Lung (tissue), 12 donors: ENCODE measurements around the gene ACOT13. TPM values are rescaled to one million over a fixed set of nuclear protein-coding genes. Genes with fewer than 3 reads are reported as not detected.
"Not testable (repeated sequence)": the region's sequence is repeated elsewhere in the genome, so short reads cannot be mapped to it uniquely, and the experiment has no call there.

ENCODE experiments used
- ATAC-seq: fragments of 200-7000 bp; cut with Tn5 transposase; one replicate; pipeline ENCODE4 v1.9.1; 2020; ENCODE audit warnings: moderate number of reproducible peaks; ENCODE audit not compliant: insufficient read depth, low FRiP score
- DNase-seq, 3 donors: peaks; one replicate each; pipeline ENCODE4 v3.0.0-alpha.2; 2013 to 2017
- H3K27ac ChIP-seq, 2 donors: one replicate each; pipeline ENCODE4 v1.5.1; 2013; ENCODE audit warnings: mild to moderate bottlenecking in 2 of 2, moderate library complexity in 2 of 2, control low read depth in 1 of 2, inconsistent platforms in 1 of 2, low read depth in 1 of 2, low read length in 1 of 2
- H3K27me3 ChIP-seq, 3 donors: one replicate each; pipeline ENCODE4 v1.5.1; 2013; ENCODE audit warnings: low read length in 2 of 3; ENCODE audit not compliant: control insufficient read depth in 3 of 3, insufficient read depth in 3 of 3
- H3K36me3 ChIP-seq, 4 donors: one replicate each; pipeline ENCODE4 v1.5.1; 2013; ENCODE audit warnings: low read length in 4 of 4, mild to moderate bottlenecking in 1 of 4, moderate library complexity in 1 of 4; ENCODE audit not compliant: control insufficient read depth in 4 of 4, insufficient read depth in 4 of 4
- H3K4me1 ChIP-seq, 5 donors: one replicate each; pipeline ENCODE4 v1.5.1; 2013; ENCODE audit warnings: low read length in 5 of 5, mild to moderate bottlenecking in 2 of 5, moderate library complexity in 1 of 5; ENCODE audit not compliant: control insufficient read depth in 5 of 5, insufficient read depth in 5 of 5
- H3K4me3 ChIP-seq: one replicate; pipeline ENCODE4 v1.5.1; 2013; ENCODE audit warnings: mild to moderate bottlenecking, control low read depth, moderate library complexity
- H3K9ac ChIP-seq, 2 donors: one replicate each; pipeline ENCODE4 v1.5.1; 2013; ENCODE audit warnings: low read length in 2 of 2, control low read depth in 1 of 2; ENCODE audit not compliant: insufficient read depth in 1 of 2
- H3K9me3 ChIP-seq, 4 donors: one replicate each; pipeline ENCODE4 v1.5.1; 2013; ENCODE audit warnings: low read length in 3 of 4, mild to moderate bottlenecking in 1 of 4, moderate library complexity in 1 of 4; ENCODE audit not compliant: control insufficient read depth in 4 of 4, insufficient read depth in 3 of 4
- WGBS, 2 donors: extraction: QIAGEN DNeasy Blood & Tissue Kit; methylation state at CpG; one replicate each; pipeline ENCODE4 v1.1.7; 2013; 5-methylcytosine and 5-hydroxymethylcytosine counted together
- polyA plus RNA-seq, 2 donors: library from polyadenylated mRNA; stranded (reverse); fragments of 200-250 nt; gene quantifications; one replicate each; pipeline ENCODE4 v1.2.1, GENCODE V29; 2013
- total RNA-seq, 2 donors: library from RNA; depleted of rRNA in 1 of 2; stranded (reverse); fragments of >200 nt in 1 of 2; gene quantifications; one replicate each; pipeline ENCODE4 v1.2.1, GENCODE V29; 2014 to 2021
- TF ChIP-seq, protein P1 (sequence below): IDR thresholded peaks from 2 replicates; pipeline ENCODE4 v1.5.1; 2012; ENCODE audit warnings: mild to moderate bottlenecking; ENCODE audit errors: control extremely low read depth, extremely low read depth
- donor health status: control.
- donor health status: control.
- donor health status: Bipolar disorder and iron deficiency.
- donor health status: healthy.
- donor health status: DM: yes; HTN: yes; CAD: no.

ACOT13 gene
- total and polyA plus RNA-seq, 4 donors, result 4.7 to 59.3 (median 14.3) TPM

DNA sequence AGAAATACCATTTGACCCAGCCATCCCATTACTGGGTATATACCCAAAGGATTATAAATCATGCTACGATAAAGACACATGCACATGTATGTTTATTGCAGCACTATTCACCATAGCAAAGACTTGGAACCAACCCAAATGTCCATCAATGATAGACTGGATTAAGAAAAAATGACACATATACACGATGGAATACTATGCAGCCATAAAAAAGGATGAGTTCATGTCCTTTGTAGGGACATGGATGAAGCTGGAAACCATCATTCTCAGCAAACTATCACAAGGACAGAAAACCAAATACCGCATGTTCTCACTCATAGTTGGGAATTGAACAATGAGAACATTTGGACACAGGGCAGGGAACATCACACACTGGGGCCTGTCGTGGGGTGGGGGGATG, 4.2 kb downstream of the ACOT13 start:
- not testable (repeated sequence) for H3K4me3 ChIP-seq, H3K9ac ChIP-seq, DNase-seq, H3K27me3 ChIP-seq, H3K36me3 ChIP-seq, ATAC-seq, H3K27ac ChIP-seq, H3K4me1 ChIP-seq
- peaks cover 0 to 10% (median 0%) of the 10 kb centered on the region in 4 donors for H3K9me3 ChIP-seq
- WGBS, 2 donors, result 94 to 97% methylated on average over 4 of the region's 4 CpGs

DNA sequence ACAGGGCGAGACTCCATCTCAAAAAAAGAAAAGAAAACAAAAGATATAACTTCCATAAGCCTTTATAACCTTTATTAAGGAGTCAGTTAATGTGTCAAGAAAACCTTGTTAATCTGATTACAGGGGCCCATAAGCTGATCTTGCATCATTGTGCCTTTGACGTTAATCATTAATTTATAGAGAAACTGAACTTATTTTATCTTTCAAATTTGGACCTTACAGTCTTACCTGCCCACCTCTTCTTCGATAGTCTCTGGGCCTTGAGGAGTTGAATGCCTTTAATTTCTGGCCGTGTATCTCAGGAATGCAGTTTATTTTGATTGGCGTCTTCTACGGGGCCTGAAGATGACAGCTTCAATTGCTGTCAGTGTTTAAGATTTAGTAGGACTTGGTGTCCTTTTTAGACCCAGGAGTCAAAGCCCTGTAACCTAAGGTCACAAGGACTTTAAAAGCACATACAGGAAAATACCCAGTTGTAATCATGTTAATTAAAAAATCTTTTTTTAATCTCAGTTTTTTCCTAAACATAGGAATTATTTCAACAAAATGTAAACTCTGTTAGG, 5.8 kb downstream of the ACOT13 start:
- peaks cover 0 to 10% (median 0%) of the 10 kb centered on the region in 4 donors for H3K9me3 ChIP-seq
- 93 to 94% methylated on average over 6 of the region's 6 CpGs for WGBS, 2 donors
- peaks cover 0 to 5% (median 3%) of the 10 kb centered on the region in 5 donors for H3K4me1 ChIP-seq
- TF ChIP-seq, protein P1, sequence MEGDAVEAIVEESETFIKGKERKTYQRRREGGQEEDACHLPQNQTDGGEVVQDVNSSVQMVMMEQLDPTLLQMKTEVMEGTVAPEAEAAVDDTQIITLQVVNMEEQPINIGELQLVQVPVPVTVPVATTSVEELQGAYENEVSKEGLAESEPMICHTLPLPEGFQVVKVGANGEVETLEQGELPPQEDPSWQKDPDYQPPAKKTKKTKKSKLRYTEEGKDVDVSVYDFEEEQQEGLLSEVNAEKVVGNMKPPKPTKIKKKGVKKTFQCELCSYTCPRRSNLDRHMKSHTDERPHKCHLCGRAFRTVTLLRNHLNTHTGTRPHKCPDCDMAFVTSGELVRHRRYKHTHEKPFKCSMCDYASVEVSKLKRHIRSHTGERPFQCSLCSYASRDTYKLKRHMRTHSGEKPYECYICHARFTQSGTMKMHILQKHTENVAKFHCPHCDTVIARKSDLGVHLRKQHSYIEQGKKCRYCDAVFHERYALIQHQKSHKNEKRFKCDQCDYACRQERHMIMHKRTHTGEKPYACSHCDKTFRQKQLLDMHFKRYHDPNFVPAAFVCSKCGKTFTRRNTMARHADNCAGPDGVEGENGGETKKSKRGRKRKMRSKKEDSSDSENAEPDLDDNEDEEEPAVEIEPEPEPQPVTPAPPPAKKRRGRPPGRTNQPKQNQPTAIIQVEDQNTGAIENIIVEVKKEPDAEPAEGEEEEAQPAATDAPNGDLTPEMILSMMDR, result no peak
- H3K9ac ChIP-seq, result no peak overlapping the region
- no peaks in the 10 kb centered on the region for H3K27me3 ChIP-seq
- ATAC-seq (no peak), DNase-seq (no peak)
- H3K36me3 ChIP-seq, result peaks cover 0 to 2% (median 0%) of the 10 kb centered on the region in 4 donors
- H3K27ac ChIP-seq, result no peak overlapping the region
- no peak overlapping the region for H3K4me3 ChIP-seq

DNA sequence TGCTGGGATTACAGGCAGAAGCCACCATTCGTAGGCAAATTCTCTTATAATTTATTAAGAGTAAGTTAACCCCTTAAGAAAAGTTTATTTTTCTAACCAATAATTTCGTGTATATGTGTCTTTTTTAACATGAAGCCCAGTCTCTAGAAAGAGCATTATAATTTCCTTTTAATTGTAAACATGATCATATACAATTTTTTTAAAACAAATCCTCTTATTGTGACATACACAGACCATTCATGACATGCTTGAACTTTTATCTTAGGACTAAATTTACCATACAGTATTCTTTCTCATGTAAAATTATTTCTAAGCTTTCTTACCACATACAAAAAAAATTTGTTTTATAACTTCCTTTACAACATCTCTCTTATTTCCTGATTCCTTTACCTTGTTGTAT, 6.7 kb downstream of the ACOT13 start:
- H3K9me3 ChIP-seq, result peaks cover 0 to 10% (median 0%) of the 10 kb centered on the region in 4 donors
- H3K27ac ChIP-seq, result no peak overlapping the region
- ATAC-seq (no peak), DNase-seq (no peak)
- H3K9ac ChIP-seq, result no peak overlapping the region
- 83 to 91% methylated on average over 2 of the region's 2 CpGs for WGBS, 2 donors
- TF ChIP-seq, protein P1, result no peak
- H3K4me1 ChIP-seq, result no peaks in the 10 kb centered on the region
- no peak overlapping the region for H3K4me3 ChIP-seq
- peaks cover 0 to 2% (median 0%) of the 10 kb centered on the region in 4 donors for H3K36me3 ChIP-seq
- no peaks in the 10 kb centered on the region for H3K27me3 ChIP-seq

DNA sequence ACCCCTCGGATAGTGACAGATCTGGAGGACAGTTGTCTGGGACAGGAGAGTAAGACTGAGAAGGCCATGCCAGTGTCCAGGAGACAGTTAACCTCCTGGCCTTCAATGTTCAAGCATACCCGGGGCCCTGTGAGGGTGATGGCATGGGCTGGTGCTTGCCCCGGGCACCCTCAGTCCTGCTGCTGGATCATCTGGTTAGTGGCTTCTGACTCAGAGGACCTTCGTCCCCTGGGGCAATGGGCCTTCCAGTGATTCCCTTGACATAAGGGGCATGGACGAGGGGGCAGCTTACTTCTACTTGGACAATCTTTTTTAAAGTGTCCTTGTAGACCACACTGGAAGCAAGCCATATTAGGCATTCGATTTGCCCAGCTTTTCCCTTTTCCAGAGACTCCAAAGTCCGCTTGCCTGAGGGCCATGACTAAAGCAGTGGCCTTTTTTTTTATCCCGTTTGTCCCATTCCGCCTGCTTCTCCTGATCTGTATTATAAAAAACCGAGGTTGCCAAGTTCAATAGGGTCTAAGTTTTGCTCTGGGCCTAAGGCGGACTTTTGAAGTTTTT, 12.0 kb downstream of the ACOT13 start:
- DNase-seq, H3K27ac ChIP-seq, ATAC-seq, H3K36me3 ChIP-seq, H3K4me3 ChIP-seq, H3K9ac ChIP-seq, H3K9me3 ChIP-seq, H3K4me1 ChIP-seq, H3K27me3 ChIP-seq: not testable (repeated sequence)
- 95 to 98% methylated on average over 10 to 11 of the region's 11 CpGs for WGBS, 2 donors
